Effector CD4-positive, alpha-beta T cell (primary cell): ENCODE data around the gene DPH7.
"Not testable (repeated sequence)": the region's sequence is repeated elsewhere in the genome, so short reads cannot be mapped to it uniquely, and the experiment has no call there.

Source experiments
- DNase-seq: peaks from one replicate; pipeline ENCODE4 v3.0.0-alpha.2; 2020

Gene DPH7

GRCh38 chr9:137516144-137516917 is 62.4 kb downstream of the DPH7 start:
- no peak for DNase-seq

- no peak for DNase-seq
Observed at GRCh38 chr9:137515338-137515724, 63.4 kb downstream of the DPH7 start.

- DNase-seq: no peak
Observed at GRCh38 chr9:137514691-137515337, 63.9 kb downstream of the DPH7 start.

- DNase-seq: not testable (repeated sequence)
Observed at GRCh38 chr9:137513801-137514570, 64.7 kb downstream of the DPH7 start.

- not testable (repeated sequence) for DNase-seq
Observed at GRCh38 chr9:137513136-137513535, 65.6 kb downstream of the DPH7 start.

- no peak for DNase-seq
Observed at GRCh38 chr9:137511758-137512463, 66.8 kb downstream of the DPH7 start.

- not testable (repeated sequence) for DNase-seq
Observed at GRCh38 chr9:137511126-137511525, 67.6 kb downstream of the DPH7 start.

GRCh38 chr9:137509198-137509597 is 69.5 kb downstream of the DPH7 start:
- no peak for DNase-seq

- DNase-seq: no peak
Observed at GRCh38 chr9:137506702-137507171, 72.0 kb downstream of the DPH7 start.

GRCh38 chr9:137506274-137506673 is 72.5 kb downstream of the DPH7 start:
- DNase-seq: no peak

GRCh38 chr9:137505421-137506140 is 73.1 kb downstream of the DPH7 start:
- no peak for DNase-seq
